Measurements from ENCODE around the gene OCEL1.

Gene OCEL1

DNA sequence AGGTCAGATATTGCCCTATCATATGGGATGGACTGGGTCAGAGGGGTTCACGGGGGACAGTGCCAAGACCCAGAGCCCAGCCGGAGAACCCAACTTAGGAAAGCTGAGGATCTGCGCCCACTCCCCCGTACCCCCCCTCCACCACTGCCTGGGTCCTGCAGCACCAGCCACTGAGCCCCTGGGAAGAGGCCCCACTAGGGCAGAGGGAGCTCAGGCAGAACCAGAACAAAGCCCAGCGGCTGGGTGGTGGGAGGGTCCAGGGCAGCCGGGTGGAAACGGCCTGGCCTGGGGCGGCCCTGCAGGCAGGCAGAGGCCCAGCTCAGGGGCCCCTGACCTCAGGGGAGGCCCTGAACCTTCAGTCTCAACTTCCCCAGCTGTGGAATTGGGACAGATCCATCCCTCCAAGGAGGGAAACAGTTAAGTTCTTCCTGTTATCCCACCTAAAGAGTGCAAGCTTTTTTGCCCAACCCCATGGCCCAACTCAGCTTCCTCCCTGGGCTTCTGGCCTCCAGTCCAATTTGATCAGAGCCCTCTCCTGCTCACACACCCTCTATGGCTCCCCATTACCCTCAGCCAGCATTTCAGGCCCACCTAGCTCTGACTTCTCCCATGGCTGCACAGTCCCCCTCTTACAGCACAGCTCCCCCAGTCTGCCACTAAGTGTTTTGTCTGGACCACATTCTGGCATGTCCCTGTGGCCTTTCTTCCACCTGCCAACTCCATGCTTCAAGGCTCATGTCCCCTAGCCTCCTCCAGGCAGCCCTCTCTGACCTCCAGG lies 16.6 kb downstream of the OCEL1 start:
- no peak for DNase-seq

DNA sequence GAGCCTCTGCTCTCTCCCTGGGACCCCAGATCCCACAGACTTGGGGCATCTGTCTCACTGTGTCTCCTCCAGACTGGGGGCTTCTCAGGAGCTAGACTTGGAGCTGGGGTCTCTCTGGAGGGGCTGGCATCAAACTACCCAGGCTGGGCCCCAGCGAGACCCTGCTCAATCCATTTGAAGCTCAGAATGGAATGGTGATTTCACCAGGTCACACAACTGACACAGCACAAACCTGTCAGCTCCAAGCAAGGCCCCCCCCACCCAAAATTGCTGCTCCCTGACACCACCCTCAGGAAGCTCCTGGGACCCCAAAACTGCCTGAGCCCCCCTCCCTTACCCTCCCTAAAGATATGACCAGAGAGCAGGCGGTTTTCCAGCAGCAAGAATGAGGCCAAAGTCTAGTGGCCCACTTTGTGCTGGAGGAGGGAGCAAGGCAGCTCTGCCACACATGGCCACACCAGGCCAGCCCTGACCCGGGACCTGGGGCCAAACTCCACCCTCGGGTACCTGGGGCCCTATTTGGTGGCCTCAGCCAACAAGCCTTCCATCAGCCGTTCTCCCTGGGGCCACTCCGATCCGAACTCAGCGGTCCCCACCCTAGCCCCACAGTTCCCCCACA lies 17.3 kb downstream of the OCEL1 start:
- no peak for DNase-seq

DNA sequence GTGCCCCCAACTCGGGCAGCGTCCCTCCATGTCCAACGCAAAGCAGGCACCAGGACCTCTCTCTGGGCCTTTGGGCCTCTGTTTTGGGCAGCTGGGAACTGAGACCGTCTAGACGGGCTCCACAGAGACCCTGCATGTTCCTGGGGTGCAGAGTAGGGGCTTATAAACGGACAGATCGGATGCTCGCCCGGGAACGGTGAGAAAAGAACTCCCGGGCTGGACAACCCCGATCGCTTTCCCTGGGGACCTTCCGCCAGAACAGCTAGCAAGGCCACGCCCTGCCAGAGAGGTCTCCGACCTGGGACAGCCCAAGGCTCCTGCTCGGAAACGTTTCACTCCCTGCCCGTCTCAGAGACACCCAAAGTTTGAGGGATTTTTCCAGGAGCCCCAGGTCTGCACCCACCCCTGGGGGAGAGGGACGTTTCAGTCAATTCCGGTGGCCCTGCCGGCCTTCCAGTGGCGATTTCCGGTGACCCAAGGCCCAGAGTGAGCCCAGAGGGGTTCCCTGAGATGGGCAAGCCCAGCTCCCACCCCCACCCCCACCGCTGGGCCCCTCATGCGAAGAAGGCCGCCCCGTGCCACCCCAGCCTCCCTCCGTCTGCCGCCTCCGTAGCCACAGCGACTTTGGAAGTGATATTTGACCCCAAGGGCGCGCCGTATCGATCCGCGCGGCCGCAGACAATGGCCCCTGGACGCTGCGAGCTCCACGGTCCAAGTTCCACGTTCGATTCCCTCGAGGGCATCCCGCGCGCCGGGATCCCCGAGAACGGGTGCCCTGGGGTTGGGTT lies 18.0 kb downstream of the OCEL1 start:
- no peak for DNase-seq

DNA sequence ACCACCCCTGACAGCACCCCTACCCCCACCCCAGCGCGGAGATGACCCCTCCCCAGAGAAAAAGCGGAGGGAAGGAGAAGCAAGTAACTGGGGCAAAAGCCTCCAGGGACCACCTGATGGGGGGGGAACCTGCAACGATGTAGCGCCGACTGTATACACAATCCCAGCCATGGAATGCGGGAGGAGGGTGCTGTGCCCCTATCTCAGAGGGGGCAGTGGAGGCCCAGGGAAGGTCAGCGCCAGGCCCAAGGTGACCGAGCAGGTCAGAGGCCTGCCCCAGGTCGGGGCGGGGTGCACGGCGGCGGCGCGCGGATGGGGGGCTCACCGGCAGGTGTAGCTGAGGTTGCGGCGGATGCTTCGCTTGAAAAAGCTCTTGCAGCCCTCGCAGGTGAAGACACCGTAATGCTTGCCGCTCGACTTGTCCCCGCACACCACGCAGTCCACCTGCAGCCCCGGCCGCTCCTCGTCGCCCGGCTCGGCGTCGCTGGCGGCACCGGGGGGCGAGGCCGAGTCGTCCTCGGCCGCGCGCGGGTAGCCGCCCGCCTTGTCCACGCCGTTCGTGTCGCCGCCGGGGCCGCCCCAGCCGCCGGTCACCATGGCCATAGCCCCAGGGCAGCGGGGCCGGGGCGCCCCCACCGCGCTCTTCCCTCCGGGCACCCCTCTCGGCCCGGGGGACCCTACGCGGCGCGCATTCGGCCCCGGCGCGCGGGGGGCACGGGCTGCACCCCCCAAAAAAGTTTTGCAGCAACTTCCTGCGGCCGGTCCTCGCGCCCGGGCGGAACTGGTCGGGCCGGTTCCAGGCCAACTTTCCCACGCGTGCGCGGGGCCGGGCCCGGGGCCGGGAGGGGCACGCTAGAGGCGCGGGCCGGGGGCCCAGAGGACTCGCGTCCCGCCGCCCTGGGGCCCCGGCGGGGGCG lies 18.9 kb downstream of the OCEL1 start:
- no peak for DNase-seq

- DNase-seq, result no peak
These were observed 19.5 kb downstream of the OCEL1 start, which contains the start of gene NR2F6 for GRCh38 chr19:17245535-17245984. Gene NR2F6, minus strand, starts transcription at chr19:17245919. Its CDS starts 699 bp downstream, at chr19:17245220.

DNA sequence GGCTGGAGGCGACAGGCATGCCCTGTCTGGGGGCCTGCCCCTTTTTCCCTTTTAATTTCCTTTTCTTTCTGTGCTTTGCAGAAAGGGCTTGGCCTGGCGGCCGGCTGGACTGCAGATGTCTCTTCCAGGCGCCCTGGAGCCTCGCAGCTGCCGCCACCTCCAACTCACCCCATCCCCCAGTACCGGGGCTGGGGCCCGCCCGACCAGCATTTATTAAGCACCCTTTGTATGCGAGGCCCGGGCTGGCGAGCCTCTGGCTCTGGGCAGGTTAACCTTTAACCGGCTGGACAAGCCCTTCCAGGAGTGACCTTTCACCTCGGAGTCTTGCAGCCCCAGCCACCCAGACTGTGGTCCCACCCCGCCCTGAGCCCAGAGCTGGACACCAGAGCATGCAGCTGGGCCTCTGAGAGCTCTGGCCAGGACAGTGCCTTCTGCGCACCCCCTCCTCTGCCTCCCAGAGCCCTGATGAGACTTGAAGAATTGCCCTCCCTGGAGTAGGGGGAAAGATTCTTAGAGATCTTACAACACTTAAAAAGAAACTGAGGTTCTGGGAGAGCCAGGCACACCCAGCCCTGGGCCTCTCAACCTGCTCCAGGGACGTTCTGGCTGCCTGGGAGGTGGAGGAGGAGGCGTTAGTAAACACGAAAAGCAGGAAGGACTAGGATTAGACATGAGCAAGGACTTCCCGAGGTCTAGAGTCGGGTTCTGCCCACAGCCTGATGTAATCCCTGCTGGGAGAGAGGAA lies 20.8 kb downstream of the OCEL1 start:
- DNase-seq, result no peak

- DNase-seq, result no peak
These were observed 22.2 kb downstream of the OCEL1 start for GRCh38 chr19:17248011-17248776.

GRCh38 chr19:17249887-17250548 lies 24.0 kb downstream of the OCEL1 start:
- DNase-seq, result no peak

- no peak for DNase-seq
These were observed 28.6 kb downstream of the OCEL1 start for GRCh38 chr19:17254636-17255035.

GRCh38 chr19:17255150-17255621 lies 29.2 kb downstream of the OCEL1 start:
- no peak for DNase-seq

DNA sequence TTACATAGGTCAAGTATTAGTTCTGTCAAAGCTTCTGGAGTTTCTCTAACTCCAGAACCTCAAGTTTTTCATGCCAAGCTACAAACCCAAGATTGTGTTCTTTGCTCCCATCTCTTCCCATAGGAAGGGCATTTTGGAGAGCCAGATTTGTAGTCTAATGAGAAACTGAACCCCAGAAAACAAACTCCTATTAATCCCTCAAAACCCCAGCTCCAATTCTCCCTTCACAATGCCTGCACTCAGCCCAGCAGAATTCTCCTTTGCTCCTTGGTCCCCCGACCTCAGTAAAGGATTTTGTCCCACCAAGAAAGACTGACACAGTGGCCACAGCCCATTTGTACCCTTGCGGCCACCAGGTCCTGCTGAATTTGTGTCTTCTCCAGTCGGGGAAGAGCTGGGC lies 30.1 kb downstream of the OCEL1 start:
- no peak for DNase-seq

DNA sequence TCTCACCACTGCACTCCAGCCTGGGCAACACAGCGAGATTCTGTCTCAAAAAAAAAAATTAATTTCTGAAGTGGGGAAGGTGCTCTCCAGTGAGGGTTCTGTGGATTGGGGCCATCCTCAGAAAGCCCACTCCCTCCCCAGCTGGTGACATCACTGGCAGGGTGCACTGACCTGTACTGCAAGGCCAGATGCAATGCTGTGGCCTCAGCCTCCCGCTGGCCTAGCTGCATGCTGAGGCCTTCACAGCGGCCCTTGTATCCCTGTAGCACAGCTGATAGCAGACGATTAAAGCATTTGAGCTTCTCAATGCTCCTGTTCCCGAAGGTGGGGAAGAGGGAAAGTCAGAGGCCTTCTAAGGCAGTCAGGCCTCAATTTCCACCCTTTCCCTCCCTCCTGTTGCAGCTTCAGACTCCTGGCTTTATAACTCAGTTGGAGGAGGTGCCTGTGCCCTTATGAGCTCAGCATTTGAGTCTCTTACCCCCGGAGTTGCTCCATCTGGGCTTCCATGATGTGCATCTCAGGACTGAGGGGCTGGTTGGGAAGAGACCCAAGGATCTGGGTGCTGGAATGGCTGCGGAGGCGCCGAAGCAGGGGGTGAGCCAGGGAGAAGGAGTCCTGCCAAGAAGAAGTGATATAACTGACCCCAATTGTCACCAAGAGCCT lies 33.2 kb downstream of the OCEL1 start:
- DNase-seq, result no peak

GRCh38 chr19:17259934-17260333 lies 33.9 kb downstream of the OCEL1 start:
- DNase-seq, result no peak

GRCh38 chr19:17260842-17261325 lies 34.9 kb downstream of the OCEL1 start:
- DNase-seq, result peak; percentile 97

DNA sequence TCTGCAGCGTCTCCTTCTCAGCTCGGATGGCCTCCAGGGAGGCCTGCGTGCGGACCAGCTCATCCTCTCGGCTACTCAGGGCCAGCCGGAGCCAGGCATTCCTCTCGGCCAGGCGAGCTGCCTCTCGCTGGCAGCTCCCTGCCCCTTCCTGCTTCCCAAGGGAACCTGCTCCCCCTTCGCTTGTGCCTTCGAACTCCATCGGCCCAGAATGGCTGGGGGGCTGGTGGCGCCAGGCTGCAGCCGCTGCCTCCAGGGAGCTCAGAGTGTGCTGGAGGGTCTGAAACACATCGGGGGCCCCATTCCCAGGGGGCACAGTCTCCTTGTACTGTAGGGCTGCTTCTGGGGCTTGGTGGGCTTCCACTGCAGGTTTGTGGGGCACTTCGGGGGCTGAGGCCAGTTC lies 36.5 kb downstream of the OCEL1 start:
- no peak for DNase-seq

GRCh38 chr19:17263712-17264640 lies 38.0 kb downstream of the OCEL1 start:
- DNase-seq, result no peak

- DNase-seq, result no peak
These were observed 38.6 kb downstream of the OCEL1 start, which contains the start of gene USHBP1 for GRCh38 chr19:17264641-17264979. Gene USHBP1, minus strand, starts transcription at chr19:17264745. Its CDS starts 446 bp downstream, at chr19:17264299.

GRCh38 chr19:17266026-17266425 lies 40.0 kb downstream of the OCEL1 start:
- DNase-seq, result no peak

All from activated effector memory CD4-positive, alpha-beta T cell treated with anti-CD3 and anti-CD28 coated beads, Interleukin-2, amount 50 U/mL, for 16 hours (primary cell).